Choroid plexus epithelial cell (primary cell): ENCODE data around the gene TOR1AIP1.

Experiments used
- DNase-seq: peaks from one replicate; pipeline ENCODE4 v3.0.0-alpha.2; 2010; ENCODE audit warnings: low read depth
- H3K4me3 ChIP-seq: 2 replicates; pipeline ENCODE4 v1.5.1; 2011; ENCODE audit warnings: low read depth, mild to moderate bottlenecking, control low read depth, low read length, moderate library complexity
- CTCF ChIP-seq: conservative IDR thresholded peaks from 2 replicates; pipeline ENCODE4 v1.5.1; 2011; ENCODE audit warnings: low read depth, mild to moderate bottlenecking, control low read depth, inconsistent platforms, low read length, moderate library complexity

TOR1AIP1 gene

GRCh38 chr1:179917601-179918429, 35.7 kb downstream of the TOR1AIP1 start:
- DNase-seq = no peak
- no peak for TF ChIP-seq CTCF
- H3K4me3 ChIP-seq = no peak overlapping the region

GRCh38 chr1:179921472-179921871, 39.4 kb downstream of the TOR1AIP1 start:
- H3K4me3 ChIP-seq = no peak overlapping the region
- DNase-seq = no peak
- TF ChIP-seq CTCF = no peak

GRCh38 chr1:179921981-179922872, 40.1 kb downstream of the TOR1AIP1 start:
- no peak for TF ChIP-seq CTCF
- H3K4me3 ChIP-seq = no peak overlapping the region
- DNase-seq = no peak

GRCh38 chr1:179923029-179923428, 40.9 kb downstream of the TOR1AIP1 start:
- H3K4me3 ChIP-seq = no peak overlapping the region
- TF ChIP-seq CTCF = no peak
- no peak for DNase-seq

GRCh38 chr1:179924268-179924667, 42.2 kb downstream of the TOR1AIP1 start:
- no peak overlapping the region for H3K4me3 ChIP-seq
- DNase-seq = no peak
- no peak for TF ChIP-seq CTCF

GRCh38 chr1:179925302-179925701, 43.2 kb downstream of the TOR1AIP1 start:
- H3K4me3 ChIP-seq = no peak overlapping the region
- DNase-seq = no peak
- no peak for TF ChIP-seq CTCF
